Kidney (tissue), 2 donors: ENCODE measurements around the gene IL4I1. TPM values are rescaled to one million over a fixed set of nuclear protein-coding genes. Genes with fewer than 3 reads are reported as not detected.

Source experiments
- microRNA-seq: library from miRNA; unstranded; fragments of <30 nt; microRNA quantifications from one replicate; pipeline ENCODE4 v1.2.0, GENCODE V29; 2020
- polyA plus RNA-seq: library from polyadenylated mRNA; stranded (reverse); fragments of 350-450 nt; fragmentation: Illumina TruSeq; extraction: RNeasy Lipid Tissue Mini Kit (QIAGEN cat#74804); gene quantifications from one replicate; pipeline ENCODE4 v1.2.3, GENCODE V29; 2014; ENCODE audit warnings: low read depth, low replicate concordance; ENCODE audit not compliant: insufficient read depth
- total RNA-seq: library from RNA; stranded (reverse); fragmentation: NEBNext Ultra II Directional; extraction: Animal tissue kit (Norgen Biotek cat#: 25700); gene quantifications from one replicate; pipeline ENCODE4 v1.2.1, GENCODE V29; 2021
- donor health status: DM: yes; HTN: yes; CAD: no.

The IL4I1 gene
- total and polyA plus RNA-seq, 2 donors from 2014 or later = 0.82 to 12.8 TPM

Small RNA genes within 50 kb of the gene (microRNA-seq; reads per million reads assigned to microRNA genes)
- not detected for gene MIR4749
- gene MIR4750 = not detected

Other genes with a start within 250 kb of the IL4I1 start
- gene IRF3, start 231.0 kb downstream of the IL4I1 start, total RNA-seq = 84.9 TPM
- 64.5 TPM for gene IRF3, start 231.0 kb downstream of the IL4I1 start, polyA plus RNA-seq
- gene BCL2L12, start 231.0 kb downstream of the IL4I1 start, total RNA-seq = 14.4 TPM
- 13.5 TPM for gene BCL2L12, start 231.0 kb downstream of the IL4I1 start, polyA plus RNA-seq
- gene PRMT1, start 219.6 kb downstream of the IL4I1 start, total RNA-seq = 119 TPM
- 131 TPM for gene PRMT1, start 219.6 kb downstream of the IL4I1 start, polyA plus RNA-seq
- gene ADM5, start 207.3 kb downstream of the IL4I1 start, total RNA-seq = 2.1 TPM
- 0.60 TPM for gene ADM5, start 207.3 kb downstream of the IL4I1 start, polyA plus RNA-seq
- gene CPT1C, start 205.8 kb downstream of the IL4I1 start, total RNA-seq = 6.0 TPM
- gene CPT1C, start 205.8 kb downstream of the IL4I1 start, polyA plus RNA-seq = 2.6 TPM
- gene TSKS, start 133.6 kb downstream of the IL4I1 start, total RNA-seq = 0.50 TPM
- gene TSKS, start 133.6 kb downstream of the IL4I1 start, polyA plus RNA-seq = 0.47 TPM
- 70.0 TPM for gene AP2A1, start 129.9 kb downstream of the IL4I1 start, total RNA-seq
- 32.0 TPM for gene AP2A1, start 129.9 kb downstream of the IL4I1 start, polyA plus RNA-seq
- 26.9 TPM for gene FUZ, start 83.6 kb downstream of the IL4I1 start, total RNA-seq
- gene FUZ, start 83.6 kb downstream of the IL4I1 start, polyA plus RNA-seq = 51.2 TPM
- 53.2 TPM for gene MED25, start 78.6 kb downstream of the IL4I1 start, total RNA-seq
- 37.3 TPM for gene MED25, start 78.6 kb downstream of the IL4I1 start, polyA plus RNA-seq
- gene PTOV1, start 45.7 kb downstream of the IL4I1 start, total RNA-seq = 118 TPM
- gene PTOV1, start 45.7 kb downstream of the IL4I1 start, polyA plus RNA-seq = 235 TPM
- 101 TPM for gene PNKP, start 29.3 kb downstream of the IL4I1 start, total RNA-seq
- 45.5 TPM for gene PNKP, start 29.3 kb downstream of the IL4I1 start, polyA plus RNA-seq
- gene AKT1S1, start 19.5 kb downstream of the IL4I1 start, total RNA-seq = 33.7 TPM
- 47.2 TPM for gene AKT1S1, start 19.5 kb downstream of the IL4I1 start, polyA plus RNA-seq
- 43.6 TPM for gene TBC1D17, start 19.2 kb downstream of the IL4I1 start, total RNA-seq
- gene TBC1D17, start 19.2 kb downstream of the IL4I1 start, polyA plus RNA-seq = 34.8 TPM
- gene ATF5, start 32.3 kb upstream of the IL4I1 start, total RNA-seq = 36.4 TPM
- 22.7 TPM for gene ATF5, start 32.3 kb upstream of the IL4I1 start, polyA plus RNA-seq
- 39.0 TPM for gene NUP62, start 32.6 kb upstream of the IL4I1 start, total RNA-seq
- gene NUP62, start 32.6 kb upstream of the IL4I1 start, polyA plus RNA-seq = 17.1 TPM
- 1.2 TPM for gene SIGLEC11, start 64.3 kb upstream of the IL4I1 start, total RNA-seq
- gene SIGLEC11, start 64.3 kb upstream of the IL4I1 start, polyA plus RNA-seq = 1.5 TPM
- 53.2 TPM for gene VRK3, start 128.5 kb upstream of the IL4I1 start, total RNA-seq
- 69.0 TPM for gene VRK3, start 128.5 kb upstream of the IL4I1 start, polyA plus RNA-seq
- 10.7 TPM for gene ZNF473, start 129.1 kb upstream of the IL4I1 start, total RNA-seq
- gene ZNF473, start 129.1 kb upstream of the IL4I1 start, polyA plus RNA-seq = 2.6 TPM